NAMALWA (cell line): Measurements from ENCODE around the gene ABCD1.
"Not testable (repeated sequence)": the region's sequence is repeated elsewhere in the genome, so short reads cannot be mapped to it uniquely, and the experiment has no call there.

Source experiments
- DNase-seq: peaks from one replicate; pipeline ENCODE4 v3.0.0-alpha.2; 2015; ENCODE audit warnings: low spot score

Gene ABCD1

GRCh38 chrX:153709726-153710674 lies 14.7 kb upstream of the ABCD1 start:
- no peak for DNase-seq

DNA sequence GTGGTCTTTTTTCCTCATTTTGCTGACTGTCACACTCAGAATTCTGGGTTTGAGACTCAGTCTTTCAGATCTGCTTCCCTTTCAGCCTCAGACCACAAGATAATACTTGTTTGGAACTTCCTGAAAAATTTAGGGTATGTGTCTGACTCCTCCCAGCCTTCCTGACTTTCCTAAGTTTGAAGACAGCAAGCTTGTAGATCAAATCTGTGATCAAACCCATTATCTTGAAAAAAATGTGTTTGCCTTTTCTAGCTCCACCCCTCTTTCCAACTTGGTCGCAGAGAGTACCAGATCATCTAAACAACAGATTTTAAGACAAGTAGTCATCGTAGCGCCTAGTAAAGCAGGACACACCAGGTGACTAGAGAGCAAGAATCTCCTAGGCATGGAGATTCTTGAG lies 10.4 kb upstream of the ABCD1 start:
- no peak for DNase-seq

- DNase-seq = no peak
Measured at GRCh38 chrX:153717445-153717844, 7.2 kb upstream of the ABCD1 start.

- DNase-seq = no peak
Measured at GRCh38 chrX:153719238-153719637, 5.4 kb upstream of the ABCD1 start.

- no peak for DNase-seq
Measured at GRCh38 chrX:153719701-153720100, 5.0 kb upstream of the ABCD1 start.

DNA sequence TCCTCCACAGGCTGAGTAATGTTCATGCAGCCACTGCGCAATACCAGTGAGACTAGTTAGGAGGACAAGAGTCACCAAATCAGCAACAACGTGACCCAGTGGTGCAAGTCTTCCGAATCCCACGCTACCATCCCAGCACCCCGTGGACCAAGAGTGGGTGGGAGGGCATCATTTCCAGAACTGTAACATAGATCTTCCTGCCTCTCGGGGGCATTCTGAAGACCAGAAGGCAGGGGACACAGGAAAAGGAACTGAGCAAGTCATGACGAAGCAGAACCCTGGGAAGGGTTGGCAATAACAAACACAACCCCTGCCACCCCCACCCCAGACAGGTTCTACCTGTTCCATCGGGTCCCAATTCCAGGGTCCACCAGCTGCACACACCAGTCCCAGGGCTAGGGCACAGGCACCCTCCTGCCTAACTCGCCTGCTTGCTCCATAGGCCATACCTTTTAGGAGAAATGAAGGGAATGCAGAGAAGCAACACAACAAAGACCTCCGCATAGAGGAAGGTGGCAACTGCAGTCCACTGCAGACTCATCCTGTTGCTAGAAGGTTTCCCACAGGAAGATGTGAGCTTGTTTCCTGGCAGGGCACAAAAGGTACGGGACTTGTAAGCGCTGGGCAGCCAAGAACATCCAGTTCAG lies 1.8 kb upstream of the ABCD1 start:
- DNase-seq = peak; percentile 17

- peak; percentile 73 for DNase-seq
Measured at GRCh38 chrX:153723351-153724251, 1.1 kb upstream of the ABCD1 start.

- peak; percentile 64 for DNase-seq
Measured at GRCh38 chrX:153725039-153725831, 579 bp downstream of the ABCD1 start.

DNA sequence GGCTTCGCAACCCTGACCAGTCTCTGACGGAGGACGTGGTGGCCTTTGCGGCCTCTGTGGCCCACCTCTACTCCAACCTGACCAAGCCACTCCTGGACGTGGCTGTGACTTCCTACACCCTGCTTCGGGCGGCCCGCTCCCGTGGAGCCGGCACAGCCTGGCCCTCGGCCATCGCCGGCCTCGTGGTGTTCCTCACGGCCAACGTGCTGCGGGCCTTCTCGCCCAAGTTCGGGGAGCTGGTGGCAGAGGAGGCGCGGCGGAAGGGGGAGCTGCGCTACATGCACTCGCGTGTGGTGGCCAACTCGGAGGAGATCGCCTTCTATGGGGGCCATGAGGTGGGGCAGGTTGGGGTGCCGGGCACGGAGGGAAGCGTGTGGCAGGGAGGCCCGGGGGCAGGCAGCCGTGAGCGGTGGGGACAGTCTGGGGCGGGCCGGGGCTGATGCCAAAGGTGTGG lies 1.2 kb downstream of the ABCD1 start:
- no peak for DNase-seq

DNA sequence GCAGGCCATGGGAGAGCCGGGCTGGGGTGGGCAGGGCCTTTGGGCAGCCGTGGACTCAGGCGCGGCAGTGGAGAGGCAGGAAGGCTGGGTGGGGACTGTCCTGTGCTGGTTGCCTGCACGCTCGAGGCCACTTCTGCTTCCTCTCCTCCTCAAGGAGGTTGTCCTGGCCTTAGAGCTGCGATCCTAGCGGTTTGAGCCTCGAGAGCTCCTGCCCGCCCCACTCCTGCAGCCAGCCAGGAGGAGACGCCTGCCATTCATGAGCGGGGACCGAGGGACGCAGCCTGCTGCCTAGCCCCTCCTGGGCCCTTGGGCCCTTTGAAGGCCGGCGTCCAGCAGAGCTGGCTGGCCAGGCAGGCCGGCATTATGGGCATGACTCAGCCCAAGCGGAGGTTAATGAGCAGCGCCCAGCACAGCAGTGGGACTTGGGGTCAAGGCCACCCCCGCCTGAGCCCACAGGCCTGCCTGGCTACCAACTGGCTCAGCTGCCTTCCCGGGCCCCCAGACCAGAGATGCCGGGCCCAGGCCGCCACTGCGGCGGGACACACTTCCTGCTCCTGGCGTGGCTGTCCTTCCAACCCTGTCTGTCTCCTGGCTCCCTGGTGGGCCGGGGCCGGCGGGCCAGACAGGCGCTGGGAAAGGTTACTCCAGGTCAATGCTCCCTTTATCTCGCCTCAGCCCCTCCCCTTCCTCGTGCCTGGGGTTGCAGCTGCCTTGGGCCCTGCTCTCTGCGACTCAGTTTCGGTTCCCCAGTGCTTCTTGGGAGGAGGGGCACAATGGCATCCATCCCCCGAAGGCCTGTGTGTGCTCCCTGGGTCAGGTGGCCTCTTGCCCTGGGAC lies 1.8 kb downstream of the ABCD1 start:
- DNase-seq = peak; percentile 89

- DNase-seq = no peak
Measured at GRCh38 chrX:153727123-153727931, 2.7 kb downstream of the ABCD1 start.

DNA sequence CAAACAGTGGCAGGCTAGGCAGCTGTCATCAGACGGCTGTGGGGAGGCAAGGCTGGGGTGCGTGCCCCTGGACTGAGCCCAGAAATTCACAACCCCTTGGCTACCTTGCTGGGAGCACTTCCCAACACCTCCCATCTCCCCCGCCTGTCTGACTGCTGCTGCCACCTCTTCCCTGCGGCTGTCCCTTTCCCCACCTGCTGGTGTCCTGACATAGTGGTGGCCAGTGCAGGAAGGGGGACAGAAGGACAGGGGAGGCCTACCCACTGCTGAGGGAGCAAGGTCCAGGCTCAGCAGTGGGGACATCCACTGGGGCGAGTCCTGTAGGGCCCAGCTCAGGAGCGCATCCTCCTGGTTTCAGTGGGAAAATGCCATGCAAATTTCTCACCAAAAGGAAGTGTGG lies 3.4 kb downstream of the ABCD1 start:
- DNase-seq = no peak

DNA sequence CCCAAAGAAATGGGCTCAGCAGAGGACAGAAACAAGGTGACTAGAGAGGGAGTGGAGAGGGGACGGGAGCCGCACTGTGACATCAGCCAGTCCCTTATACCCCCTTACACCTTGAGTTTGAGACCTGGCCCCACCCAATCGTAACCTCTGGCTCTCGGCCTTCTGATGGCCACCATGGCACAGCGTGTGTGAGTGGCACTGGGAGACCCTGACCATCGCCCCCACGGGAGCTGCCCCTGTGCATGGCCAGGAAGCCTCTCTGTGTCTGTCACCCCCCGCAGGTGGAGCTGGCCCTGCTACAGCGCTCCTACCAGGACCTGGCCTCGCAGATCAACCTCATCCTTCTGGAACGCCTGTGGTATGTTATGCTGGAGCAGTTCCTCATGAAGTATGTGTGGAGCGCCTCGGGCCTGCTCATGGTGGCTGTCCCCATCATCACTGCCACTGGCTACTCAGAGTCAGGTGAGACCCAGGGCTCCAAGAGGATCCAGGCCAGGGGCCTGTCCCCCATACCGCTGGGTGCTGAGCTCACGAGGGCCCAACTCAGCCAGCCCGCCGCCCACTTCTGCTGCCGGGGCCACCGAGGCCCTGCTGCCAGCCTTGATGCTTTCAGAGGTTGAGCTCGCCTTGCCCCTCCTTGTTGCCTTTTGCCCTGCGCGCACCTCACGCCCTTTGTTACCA lies 4.4 kb downstream of the ABCD1 start:
- no peak for DNase-seq

DNA sequence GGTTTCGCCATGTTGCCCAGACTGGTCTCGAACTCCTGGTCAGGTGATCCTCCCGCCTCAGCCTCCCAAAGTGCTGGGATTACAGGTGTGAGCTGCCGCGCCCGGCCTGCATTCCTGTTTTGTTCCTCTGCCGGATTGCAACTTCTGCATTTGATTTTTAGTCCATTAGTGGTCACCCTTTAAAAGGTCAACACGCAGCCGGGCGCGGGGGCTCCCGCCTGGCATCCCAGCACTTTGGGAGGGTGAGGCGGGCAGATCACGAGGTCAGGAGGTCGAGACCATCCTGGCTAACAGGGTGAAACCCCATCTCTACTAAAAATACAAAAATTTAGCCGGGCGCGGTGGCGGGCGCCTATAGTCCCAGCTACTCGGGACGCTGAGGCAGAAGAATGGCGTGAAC lies 5.5 kb downstream of the ABCD1 start:
- not testable (repeated sequence) for DNase-seq

GRCh38 chrX:153731117-153731844 lies 6.6 kb downstream of the ABCD1 start:
- no peak for DNase-seq

DNA sequence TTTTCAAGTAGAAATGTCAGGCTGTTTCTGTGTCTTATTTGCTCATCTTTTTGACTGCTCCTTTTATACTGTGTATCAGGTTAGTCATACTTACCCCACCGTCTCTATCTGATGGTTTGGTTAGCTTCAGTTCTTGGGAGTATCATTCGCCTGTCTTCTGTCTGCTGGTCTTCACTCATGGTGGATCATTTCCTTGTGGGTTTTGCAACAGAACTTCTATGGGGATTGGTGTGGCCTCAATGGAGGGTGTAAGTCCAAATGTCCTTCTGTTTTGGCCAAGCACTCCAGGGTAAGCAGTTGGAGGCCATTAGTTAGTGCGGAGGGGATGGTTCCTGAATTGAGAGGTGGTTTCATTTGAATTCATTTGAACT lies 7.2 kb downstream of the ABCD1 start:
- DNase-seq = no peak

GRCh38 chrX:153732401-153732800 lies 7.7 kb downstream of the ABCD1 start:
- no peak for DNase-seq

- no peak for DNase-seq
Measured at GRCh38 chrX:153733651-153734240, 9.1 kb downstream of the ABCD1 start.
